K562 (cell line): ENCODE results near the gene LY6G5B. TPM values are rescaled to one million over a fixed set of nuclear protein-coding genes. Genes with fewer than 3 reads are reported as not detected.
A peak's percentile ranks its signal among the peaks of the same experiment; 100 is the strongest.

Source experiments
- ATAC-seq: fragments of 200-7000 bp; cut with Tn5 transposase; 3 replicates; pipeline ENCODE4 v1.9.1; 2020; ENCODE audit warnings: moderate library complexity
- BruUV-seq: library from RNA; stranded (reverse); fragments of 400-500 nt; replicated peaks from 2 replicates; lab custom pipeline; 2021; lab: Mats Ljungman, UMichigan
- CTCF ChIA-PET: fragments of 300-600 bp; formaldehyde crosslinking; extraction: SDS; loops from one replicate; lab custom pipeline; 2021; ENCODE audit warnings: low intra/inter-chr PET ratio; lab: Yijun Ruan, JAX
- POLR2A ChIA-PET: fragments of 300-600, 350-650 bp; sonication (Branson Sonifier 250); formaldehyde crosslinking; extraction: SDS; loops from one replicate; lab custom pipeline; 2021; ENCODE audit warnings: antibody characterized with exemption, inconsistent platforms; lab: Yijun Ruan, JAX
- DNase-seq, 4 experiments: peaks; one replicate each; pipeline versions ENCODE4 v3.0.0 to v3.0.0-alpha.2; 2011 to 2018; ENCODE audit warnings: low spot score in 3 of 4, mixed read lengths in 3 of 4; ENCODE audit errors: extremely low read depth in 1 of 4
- FAIRE-seq: peaks from 2 replicates; lab custom pipeline; 2011; peaks lifted over from hg19 to GRCh38; lab: Jason Lieb, UNC
- H2AFZ ChIP-seq: 2 replicates; pipeline ENCODE4 v1.6.0; 2011; ENCODE audit warnings: low read depth, low read length, control low read depth, inconsistent platforms
- H3K27ac ChIP-seq: fragments of 200-600 bp; 3 replicates; pipeline ENCODE4 v1.8.0; 2011; ENCODE audit warnings: low read depth, mild to moderate bottlenecking, control low read depth, inconsistent platforms, low read length, moderate library complexity, mixed read lengths; ENCODE audit errors: extremely low read depth
- H3K27me3 ChIP-seq, 2 experiments: fragments of 300-600 bp in 1 of 2; 2 replicates in 1 of 2; 3 replicates in 1 of 2; pipeline versions ENCODE4 v1.6.0 to v1.8.0; 2011; ENCODE audit warnings: inconsistent platforms in 2 of 2, low read length in 2 of 2, mild to moderate bottlenecking in 1 of 2, mixed read lengths in 1 of 2, moderate library complexity in 1 of 2; ENCODE audit not compliant: control insufficient read depth in 2 of 2, insufficient read depth in 2 of 2
- H3K36me3 ChIP-seq: fragments of 300-600 bp; 3 replicates; pipeline ENCODE4 v1.8.0; 2011; ENCODE audit warnings: mild to moderate bottlenecking, low read length, inconsistent platforms; ENCODE audit not compliant: control insufficient read depth, insufficient read depth
- H3K4me1 ChIP-seq, 2 experiments: fragments of 200-600 bp in 1 of 2; replicated peaks in 1 of 2; 2 replicates in 1 of 2; 3 replicates in 1 of 2; pipeline versions ENCODE4 v1.5.1 to v1.8.0; 2011; ENCODE audit warnings: inconsistent platforms in 2 of 2, low read length in 2 of 2, mild to moderate bottlenecking in 1 of 2, mixed read lengths in 1 of 2, moderate library complexity in 1 of 2; ENCODE audit not compliant: control insufficient read depth in 2 of 2, insufficient read depth in 2 of 2
- H3K4me2 ChIP-seq: 2 replicates; pipeline ENCODE4 v1.6.1; 2011; ENCODE audit warnings: low read length, control low read depth, inconsistent platforms, mixed read lengths; ENCODE audit not compliant: insufficient read depth
- H3K4me3 ChIP-seq: fragments of 200-600 bp; sonication (generic), shearing (Covaris generic); 2 replicates; pipeline ENCODE4 v1.5.1; 2016; ENCODE audit warnings: control low read depth, inconsistent platforms
- H3K79me2 ChIP-seq: fragments of 200-600 bp; 3 replicates; pipeline ENCODE4 v1.8.0; 2011; ENCODE audit warnings: low read length, inconsistent platforms; ENCODE audit not compliant: control insufficient read depth, insufficient read depth
- H3K9ac ChIP-seq, 2 experiments: 2 replicates each; pipeline versions ENCODE4 v1.6.0 to v1.6.1; 2011; ENCODE audit warnings: low read depth in 2 of 2, low read length in 2 of 2, control low read depth in 1 of 2, inconsistent platforms in 1 of 2, mild to moderate bottlenecking in 1 of 2, mixed read lengths in 1 of 2; ENCODE audit not compliant: insufficient read depth in 1 of 2
- H3K9me1 ChIP-seq: one replicate; pipeline ENCODE4 v1.6.0; 2011; ENCODE audit warnings: inconsistent platforms, mild to moderate bottlenecking, low read length, moderate library complexity; ENCODE audit not compliant: control insufficient read depth, insufficient read depth
- H3K9me3 ChIP-seq: replicated peaks from 2 replicates; pipeline ENCODE4 v1.5.1; 2011; ENCODE audit warnings: low read depth, low read length, inconsistent platforms; ENCODE audit not compliant: control insufficient read depth, insufficient read depth
- H4K20me1 ChIP-seq: replicated peaks from 2 replicates; pipeline ENCODE4 v1.6.1; 2011; ENCODE audit warnings: low read length, inconsistent platforms, mixed read lengths; ENCODE audit not compliant: control insufficient read depth, insufficient read depth
- BRF1 ChIP-seq: IDR thresholded peaks from 3 replicates; pipeline ENCODE4 v1.6.1; 2011; ENCODE audit warnings: borderline replicate concordance, mild to moderate bottlenecking; ENCODE audit not compliant: insufficient read length; ENCODE audit errors: extremely low read depth
- CBX3 ChIP-seq, 2 experiments: IDR thresholded peaks; 1 replicate in 1 of 2; 2 replicates in 1 of 2; pipeline ENCODE4 v1.6.1; 2012; ENCODE audit warnings: inconsistent platforms in 2 of 2, low read length in 2 of 2, borderline replicate concordance in 1 of 2, control low read depth in 1 of 2
- CEBPB ChIP-seq: fragments of 450-650 bp; IDR thresholded peaks from 2 replicates; pipeline ENCODE4 v1.6.1; 2016; ENCODE audit warnings: missing genetic modification characterization, missing compliant biosample characterization
- ERF ChIP-seq: fragments of 450-650 bp; formaldehyde crosslinking; IDR thresholded peaks from 2 replicates; pipeline ENCODE4 v1.4.0; 2020; ENCODE audit warnings: mild to moderate bottlenecking, mixed read lengths
- FOXK1 ChIP-seq: sonication (generic); formaldehyde crosslinking; IDR thresholded peaks from 2 replicates; pipeline ENCODE4 v1.8.0; 2022; ENCODE audit warnings: missing genetic modification reagents, mild to moderate bottlenecking, borderline replicate concordance
- HDAC1 ChIP-seq, 2 experiments: fragments of 450-650 bp; IDR thresholded peaks; 2 replicates each; pipeline ENCODE4 v1.6.1; 2016 to 2017; ENCODE audit warnings: inconsistent platforms in 1 of 2, mild to moderate bottlenecking in 1 of 2, moderate library complexity in 1 of 2
- KLF1 ChIP-seq: fragments of 450-650 bp; IDR thresholded peaks from 2 replicates; pipeline ENCODE4 v1.6.1; 2016; ENCODE audit warnings: missing genetic modification characterization, missing compliant biosample characterization
- MCM7 ChIP-seq, 2 experiments: fragments of 450-650 bp; IDR thresholded peaks; 2 replicates each; pipeline ENCODE4 v1.6.1; 2016 to 2018
- NRF1 ChIP-seq, 2 experiments: fragments of 450-650 bp; IDR thresholded peaks in 1 of 2; conservative IDR thresholded peaks in 1 of 2; 2 replicates each; pipeline ENCODE4 v1.6.1; 2014; ENCODE audit warnings: mild to moderate bottlenecking in 2 of 2
- SP2 ChIP-seq: IDR thresholded peaks from 2 replicates; pipeline ENCODE4 v1.6.1; 2011; ENCODE audit warnings: mild to moderate bottlenecking, low read depth, low read length, moderate library complexity; ENCODE audit not compliant: poor library complexity, severe bottlenecking; ENCODE audit errors: extremely low read depth
- SUPT5H ChIP-seq: fragments of 450-650 bp; IDR thresholded peaks from 2 replicates; pipeline ENCODE4 v1.6.1; 2016
- TAF9B ChIP-seq: fragments of 450-650 bp; IDR thresholded peaks from 2 replicates; pipeline ENCODE4 v1.6.1; 2018; ENCODE audit warnings: mild to moderate bottlenecking; ENCODE audit not compliant: partially characterized antibody
- ZBTB8A ChIP-seq: fragments of 450-650 bp; IDR thresholded peaks from 2 replicates; pipeline ENCODE4 v1.6.1; 2018; ENCODE audit warnings: mild to moderate bottlenecking, moderate library complexity; ENCODE audit not compliant: partially characterized antibody
- ZNF224 ChIP-seq: sonication (generic); formaldehyde crosslinking; IDR thresholded peaks from 2 replicates; pipeline ENCODE4 v1.8.0; 2022; ENCODE audit warnings: mild to moderate bottlenecking, missing genetic modification reagents
- ZNF707 ChIP-seq: fragments of 250-450 bp; sonication (Bioruptor Pico); conservative IDR thresholded peaks from 2 replicates; pipeline ENCODE4 v1.8.0; 2022; ENCODE audit warnings: inconsistent platforms, mild to moderate bottlenecking, moderate library complexity
- WGBS: fragments of 100-300 bp; shearing (Covaris generic); methylation state at CpG from one replicate; pipeline ENCODE4 v1.1.6; 2016; ENCODE audit warnings: low coverage, mixed read lengths; ENCODE audit not compliant: insufficient coverage; ENCODE audit errors: missing lambda C conversion rate; 5-methylcytosine and 5-hydroxymethylcytosine counted together
- in situ Hi-C: fragments of 300-500 bp; cut with MboI; formaldehyde crosslinking; loops from 4 replicates; pipeline ENCODE4 v1.15.0; 2018; ENCODE audit warnings: inconsistent platforms, mixed read lengths
- intact Hi-C: fragments of 100-400 bp; cut with micrococcal nuclease; formaldehyde crosslinking; loops from 2 replicates; pipeline ENCODE4 v1.14.2; 2022
- polyA plus RNA-seq, 8 experiments: library from polyadenylated mRNA; depleted of rRNA in 4 of 8; stranded (reverse) in 5 of 8; unstranded in 3 of 8; fragments of >200 nt; fragmentation: Nextera tagmentation in 2 of 8; fragmentation: Illumina TruSeq in 1 of 8; extraction: Ambion mirVana in 2 of 8; extraction: Trizol in 1 of 8; gene quantifications; 2 replicates each; pipeline versions ENCODE4 v1.2.1 to v1.2.3, GENCODE V29; 2011 to 2014; ENCODE audit warnings: inconsistent platforms in 1 of 8, missing spikeins in 1 of 8
- total RNA-seq, 7 experiments: library from RNA; depleted of rRNA in 6 of 7; stranded (reverse); fragments of >200 nt in 6 of 7; fragmentation: Illumina TruSeq in 2 of 7; extraction: Trizol in 2 of 7; gene quantifications; 2 replicates each; pipeline versions ENCODE4 v1.2.1 to v1.2.3, GENCODE V29; 2011 to 2021; ENCODE audit warnings: low replicate concordance in 1 of 7
- TF ChIP-seq, protein P1 (sequence below): sonication (generic); formaldehyde crosslinking; IDR thresholded peaks from 2 replicates; pipeline ENCODE4 v1.8.1; 2023; ENCODE audit warnings: mild to moderate bottlenecking, missing genetic modification reagents
- TF ChIP-seq, protein P2 (sequence below): sonication (generic); formaldehyde crosslinking; IDR thresholded peaks from 2 replicates; pipeline ENCODE4 v1.8.0; 2022; ENCODE audit warnings: mild to moderate bottlenecking, missing genetic modification reagents, borderline replicate concordance

LY6G5B gene
- total and polyA plus RNA-seq, 9 of the 15 experiments (the other 6 are each of a cell fraction or from before 2014, with no cell fraction given), result 6.0 to 27.0 (median 7.5) TPM

DNA sequence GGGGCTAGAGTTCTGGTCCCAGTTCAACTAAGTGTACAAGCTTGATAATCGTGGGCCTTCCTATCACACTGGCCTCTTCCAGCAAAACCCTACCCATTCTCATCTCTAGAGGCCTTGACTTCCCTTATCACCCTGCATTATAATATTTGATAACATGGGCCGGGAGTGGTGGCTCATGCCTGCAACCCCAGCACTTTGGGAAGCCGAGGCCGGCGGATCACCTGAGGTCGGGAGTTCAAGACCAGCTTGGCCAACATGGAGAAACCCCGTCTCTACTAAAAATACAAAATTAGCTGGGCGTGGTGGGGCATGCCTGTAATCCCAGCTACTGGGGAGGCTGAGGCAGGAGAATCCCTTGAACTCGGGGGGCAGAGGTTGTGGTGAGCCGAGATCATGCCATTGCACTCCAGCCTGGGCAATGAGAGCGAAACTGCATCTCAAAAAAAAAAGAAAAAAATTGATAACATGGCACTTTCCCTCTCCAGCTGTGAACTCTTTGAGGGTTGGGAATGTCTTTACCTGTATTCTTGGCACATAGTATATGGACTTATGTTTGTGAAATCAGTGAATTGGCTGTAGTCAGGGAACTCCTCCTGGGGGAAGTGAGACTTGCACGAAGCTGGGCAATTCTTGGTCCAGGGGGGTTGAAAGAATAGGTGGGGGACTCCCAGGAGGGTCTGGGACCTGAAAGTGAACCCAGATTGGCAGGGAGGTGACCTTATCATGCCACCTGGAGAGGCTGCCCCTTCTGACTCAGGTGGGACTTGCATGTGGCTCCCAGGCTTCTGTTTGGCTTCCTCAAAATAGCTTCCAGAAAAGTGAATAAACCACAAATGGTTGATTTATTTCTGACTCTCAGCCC, 8.3 kb upstream of the LY6G5B start:
- H2AFZ ChIP-seq, result peak overlapping the region; percentile 14
- no peaks in the 10 kb centered on the region for H3K9me3 ChIP-seq
- peaks cover 47 to 65% of the 10 kb centered on the region in 2 experiments for H3K4me1 ChIP-seq
- no TSS peak for BruUV-seq
- peaks cover 52% of the 10 kb centered on the region for H3K36me3 ChIP-seq
- DNase-seq (no peak), ATAC-seq (no peak), FAIRE-seq (no peak)
- peak overlapping the region; percentile 80 to 93 for H3K9ac ChIP-seq
- H3K27me3 ChIP-seq, result no peaks in the 10 kb centered on the region
- H3K27ac ChIP-seq, result peak overlapping the region; percentile 80
- ChIA-PET CTCF (interaction anchor here (0.9 kb wide), 1 partner anchor 28 kb away, joined by 3 read pairs; no protein-coding TSS in a partner anchor), POLR2A (interaction anchor here (0.6 to 9.8 kb wide), 41 partner anchors 8 to 1311 kb away, joined by 3 to 267 read pairs (median 5); partner anchors contain the start of genes ABHD16A, APOM, BAG6 and CLIC1)
- H3K4me3 ChIP-seq, result peak overlapping the region; percentile 52
- in situ Hi-C loops, result loop anchor here (5.0 kb wide), 2 partner anchors 114 to 201 kb away; partner anchors contain the start of genes ATP6V1G2, NEU1 and NFKBIL1
- 46% methylated on average over 12 of the region's 12 CpGs for WGBS
- H4K20me1 ChIP-seq, result peaks cover 8% of the 10 kb centered on the region; the same call in 1 of the 2 replicates
- no peaks in the 10 kb centered on the region for H3K9me1 ChIP-seq
- intact Hi-C loops, result loop anchor here (10.0 kb wide), 1 partner anchor 513 kb away; the partner anchor contains the start of genes AGPAT1 and RNF5
- H3K4me2 ChIP-seq, result peak overlapping the region; percentile 98
- H3K79me2 ChIP-seq, result peaks cover 86% of the 10 kb centered on the region
- no peak for TF ChIP-seq TAF9B
- no peak for TF ChIP-seq NRF1 (conservative IDR thresholded peaks at IDR 0.05 in 1 of 2, IDR thresholded peaks at IDR 0.05 in 1 of 2)
- TF ChIP-seq CBX3 (IDR thresholded peaks at IDR 0.05; ENCODE audit: borderline replicate concordance in 1 of 2, low read length in 2 of 2), result 0 out of 3 replicates have a peak, but pooled peaks of 1 of the 2 experiments have one; percentile 37
- peak; percentile 4; the same call in 1 of the 2 replicates for TF ChIP-seq SUPT5H
- TF ChIP-seq, protein P1, sequence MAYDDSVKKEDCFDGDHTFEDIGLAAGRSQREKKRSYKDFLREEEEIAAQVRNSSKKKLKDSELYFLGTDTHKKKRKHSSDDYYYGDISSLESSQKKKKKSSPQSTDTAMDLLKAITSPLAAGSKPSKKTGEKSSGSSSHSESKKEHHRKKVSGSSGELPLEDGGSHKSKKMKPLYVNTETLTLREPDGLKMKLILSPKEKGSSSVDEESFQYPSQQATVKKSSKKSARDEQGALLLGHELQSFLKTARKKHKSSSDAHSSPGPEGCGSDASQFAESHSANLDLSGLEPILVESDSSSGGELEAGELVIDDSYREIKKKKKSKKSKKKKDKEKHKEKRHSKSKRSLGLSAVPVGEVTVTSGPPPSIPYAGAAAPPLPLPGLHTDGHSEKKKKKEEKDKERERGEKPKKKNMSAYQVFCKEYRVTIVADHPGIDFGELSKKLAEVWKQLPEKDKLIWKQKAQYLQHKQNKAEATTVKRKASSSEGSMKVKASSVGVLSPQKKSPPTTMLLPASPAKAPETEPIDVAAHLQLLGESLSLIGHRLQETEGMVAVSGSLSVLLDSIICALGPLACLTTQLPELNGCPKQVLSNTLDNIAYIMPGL (CRISPR knock-in tag), result 0 out of 2 replicates have a peak, but pooled peaks have one; percentile 51
- TF ChIP-seq MCM7 (IDR thresholded peaks at IDR 0.05), result 0 out of 4 replicates have a peak, but pooled peaks of 1 of the 2 experiments have one; percentile 10
- TF ChIP-seq KLF1 (tag), result no peak
- no peak for TF ChIP-seq BRF1
- peak; percentile 17; the same call in 1 of the 2 replicates for TF ChIP-seq CEBPB
- TF ChIP-seq FOXK1 (CRISPR knock-in tag), result 0 out of 2 replicates have a peak, but pooled peaks have one; percentile 21
- TF ChIP-seq ZBTB8A, result no peak
- TF ChIP-seq ZNF224, result 0 out of 2 replicates have a peak, but pooled peaks have one; percentile 42
- TF ChIP-seq HDAC1 (IDR thresholded peaks at IDR 0.05), result no peak
- no peak for TF ChIP-seq ZNF707 (CRISPR knock-in tag)
- no peak for TF ChIP-seq SP2
- TF ChIP-seq, protein P2, sequence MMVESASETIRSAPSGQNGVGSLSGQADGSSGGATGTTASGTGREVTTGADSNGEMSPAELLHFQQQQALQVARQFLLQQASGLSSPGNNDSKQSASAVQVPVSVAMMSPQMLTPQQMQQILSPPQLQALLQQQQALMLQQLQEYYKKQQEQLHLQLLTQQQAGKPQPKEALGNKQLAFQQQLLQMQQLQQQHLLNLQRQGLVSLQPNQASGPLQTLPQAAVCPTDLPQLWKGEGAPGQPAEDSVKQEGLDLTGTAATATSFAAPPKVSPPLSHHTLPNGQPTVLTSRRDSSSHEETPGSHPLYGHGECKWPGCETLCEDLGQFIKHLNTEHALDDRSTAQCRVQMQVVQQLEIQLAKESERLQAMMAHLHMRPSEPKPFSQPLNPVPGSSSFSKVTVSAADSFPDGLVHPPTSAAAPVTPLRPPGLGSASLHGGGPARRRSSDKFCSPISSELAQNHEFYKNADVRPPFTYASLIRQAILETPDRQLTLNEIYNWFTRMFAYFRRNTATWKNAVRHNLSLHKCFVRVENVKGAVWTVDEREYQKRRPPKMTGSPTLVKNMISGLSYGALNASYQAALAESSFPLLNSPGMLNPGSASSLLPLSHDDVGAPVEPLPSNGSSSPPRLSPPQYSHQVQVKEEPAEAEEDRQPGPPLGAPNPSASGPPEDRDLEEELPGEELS (CRISPR knock-in tag), result peak; percentile 59; the same call in 1 of the 2 replicates
- 0 out of 2 replicates have a peak, but pooled peaks have one; percentile 28 for TF ChIP-seq ERF (CRISPR knock-in tag)
